Endothelial cell of umbilical vein (primary cell): Measurements from ENCODE around the gene IL22RA1. TPM values are rescaled to one million over a fixed set of nuclear protein-coding genes. Genes with fewer than 3 reads are reported as not detected.

ENCODE experiments used
- BruUV-seq: library from RNA; stranded (reverse); fragments of 400-500 nt; replicated peaks from 2 replicates; lab custom pipeline; 2021; lab: Mats Ljungman, UMichigan
- CTCF ChIA-PET: fragments of 300-600, 350-600 bp; sonication (Branson Sonifier 250); formaldehyde crosslinking; loops from one replicate; lab custom pipeline; 2021; ENCODE audit warnings: antibody characterized with exemption, inconsistent platforms; lab: Charles Lee
- POLR2A ChIA-PET: fragments of 300-600, 350-600 bp; sonication (Branson Sonifier 250); formaldehyde crosslinking; loops from one replicate; lab custom pipeline; 2021; ENCODE audit warnings: antibody characterized with exemption, inconsistent platforms; lab: Charles Lee
- DNase-seq: peaks from one replicate; pipeline ENCODE4 v3.0.0-alpha.2; 2011; ENCODE audit warnings: low read depth, low spot score
- FAIRE-seq: peaks from 2 replicates; lab custom pipeline; 2011; peaks lifted over from hg19 to GRCh38; lab: Jason Lieb, UNC
- H2AFZ ChIP-seq: 2 replicates; pipeline ENCODE4 v1.6.0; 2012; ENCODE audit warnings: low read depth, low read length, control low read depth, inconsistent platforms
- H3K27ac ChIP-seq: 2 replicates; pipeline ENCODE4 v1.5.1; 2011; ENCODE audit warnings: low read depth, mild to moderate bottlenecking, control low read depth, low read length, moderate library complexity; ENCODE audit not compliant: insufficient read depth
- H3K27me3 ChIP-seq, 2 experiments: 2 replicates each; pipeline versions ENCODE4 v1.6.0 to v1.6.1; 2011; ENCODE audit warnings: low read length in 2 of 2, mixed read lengths in 1 of 2; ENCODE audit not compliant: control insufficient read depth in 2 of 2, insufficient read depth in 2 of 2
- H3K36me3 ChIP-seq, 2 experiments: 2 replicates in 1 of 2; 3 replicates in 1 of 2; pipeline ENCODE4 v1.5.1; 2011; ENCODE audit warnings: low read length in 2 of 2, mild to moderate bottlenecking in 1 of 2, moderate library complexity in 1 of 2; ENCODE audit not compliant: control insufficient read depth in 2 of 2, insufficient read depth in 2 of 2; ENCODE audit errors: extremely low read depth in 1 of 2
- H3K4me1 ChIP-seq: 3 replicates; pipeline ENCODE4 v1.5.1; 2011; ENCODE audit warnings: mild to moderate bottlenecking, low read length; ENCODE audit not compliant: control insufficient read depth, insufficient read depth; ENCODE audit errors: extremely low read depth
- H3K4me2 ChIP-seq: 2 replicates; pipeline ENCODE4 v1.6.1; 2011; ENCODE audit warnings: low read length, control low read depth, mixed read lengths; ENCODE audit not compliant: insufficient read depth
- H3K4me3 ChIP-seq, 3 experiments: fragments of 200-600 bp in 1 of 3; sonication (generic), shearing (Covaris generic) in 1 of 3; replicated peaks in 1 of 3; 2 replicates each; pipeline ENCODE4 v1.5.1; 2011 to 2016; ENCODE audit warnings: control low read depth in 3 of 3, low read length in 3 of 3, mild to moderate bottlenecking in 2 of 3, inconsistent platforms in 1 of 3, low read depth in 1 of 3, moderate library complexity in 1 of 3; ENCODE audit not compliant: insufficient read depth in 1 of 3
- H3K79me2 ChIP-seq: 2 replicates; pipeline ENCODE4 v1.6.0; 2012; ENCODE audit warnings: low read length, inconsistent platforms; ENCODE audit not compliant: control insufficient read depth, insufficient read depth
- H3K9ac ChIP-seq: replicated peaks from 2 replicates; pipeline ENCODE3; 2011; ENCODE audit warnings: low read length, control low read depth; ENCODE audit not compliant: insufficient read depth; ENCODE audit errors: extremely low read depth
- H3K9me1 ChIP-seq: replicated peaks from 3 replicates; pipeline ENCODE4 v1.6.0; 2011; ENCODE audit warnings: mild to moderate bottlenecking, low read length; ENCODE audit not compliant: control insufficient read depth, insufficient read depth; ENCODE audit errors: extremely low read depth
- H3K9me3 ChIP-seq: replicated peaks from 2 replicates; pipeline ENCODE4 v1.5.1; 2012; ENCODE audit warnings: low read length, inconsistent platforms; ENCODE audit not compliant: control insufficient read depth, insufficient read depth
- H4K20me1 ChIP-seq: replicated peaks from 2 replicates; pipeline ENCODE3; 2011; ENCODE audit warnings: mild to moderate bottlenecking, low read length; ENCODE audit not compliant: control insufficient read depth, insufficient read depth; ENCODE audit errors: extremely low read depth
- CTCF ChIP-seq, 2 donors: IDR thresholded peaks; 1 replicate in 1 of 2; 2 replicates in 1 of 2; pipeline ENCODE4 v1.5.1; 2011; ENCODE audit warnings: low read length in 2 of 2, mild to moderate bottlenecking in 2 of 2, moderate library complexity in 2 of 2, control low read depth in 1 of 2, inconsistent platforms in 1 of 2, low read depth in 1 of 2; ENCODE audit not compliant: insufficient read depth in 1 of 2; ENCODE audit errors: extremely low read depth in 1 of 2
- EZH2 ChIP-seq: IDR thresholded peaks from 2 replicates; pipeline ENCODE4 v1.6.1; 2012; ENCODE audit warnings: borderline replicate concordance, low read depth, mild to moderate bottlenecking, moderate library complexity, low read length, inconsistent platforms; ENCODE audit not compliant: severe bottlenecking
- FOS ChIP-seq: IDR thresholded peaks from 2 replicates; pipeline ENCODE4 v1.6.1; 2011; ENCODE audit warnings: mild to moderate bottlenecking, low read length, moderate library complexity, borderline replicate concordance; ENCODE audit not compliant: insufficient read depth
- GATA2 ChIP-seq: IDR thresholded peaks from 2 replicates; pipeline ENCODE4 v1.7.0; 2011; ENCODE audit warnings: low read depth, mild to moderate bottlenecking, moderate library complexity, mixed read lengths, low read length; ENCODE audit not compliant: insufficient read length, insufficient read depth
- JUN ChIP-seq: IDR thresholded peaks from 2 replicates; pipeline ENCODE4 v1.6.1; 2011; ENCODE audit warnings: borderline replicate concordance, low read depth; ENCODE audit not compliant: insufficient read length, insufficient read depth
- MAX ChIP-seq: IDR thresholded peaks from 2 replicates; pipeline ENCODE4 v1.6.1; 2011; ENCODE audit not compliant: insufficient read depth, insufficient read length
- MYC ChIP-seq: IDR thresholded peaks from one replicate; pipeline ENCODE4 v1.6.1; 2011; ENCODE audit warnings: mild to moderate bottlenecking, low read depth, low read length
- POLR2A ChIP-seq: IDR thresholded peaks from 2 replicates; pipeline ENCODE4 v1.6.1; 2012; ENCODE audit warnings: low read depth, mild to moderate bottlenecking, control low read depth, low read length
- POLR2AphosphoS5 ChIP-seq: IDR thresholded peaks from 2 replicates; pipeline ENCODE4 v1.6.1; 2012; ENCODE audit warnings: low read depth, mild to moderate bottlenecking, control low read depth, low read length, moderate library complexity; ENCODE audit not compliant: insufficient read depth
- dilution Hi-C: fragments of 300-500 bp; cut with MboI; formaldehyde crosslinking; loops from one replicate; pipeline ENCODE4 v1.15.0; 2019; ENCODE audit warnings: low sequenced_read_pairs; ENCODE audit not compliant: extremely low pct_ligation_motif_present
- intact Hi-C: fragments of 100-400 bp; cut with micrococcal nuclease; formaldehyde crosslinking; loops from one replicate; pipeline ENCODE4 v1.10.0; 2022
- polyA plus RNA-seq, 4 experiments: library from polyadenylated mRNA; depleted of rRNA in 3 of 4; stranded (reverse) in 3 of 4; unstranded in 1 of 4; fragments of >200 nt; gene quantifications; 2 replicates each; pipeline versions ENCODE4 v1.2.1 to v1.2.3, GENCODE V29; 2011 to 2012; ENCODE audit warnings: missing spikeins in 1 of 4
- total RNA-seq: library from RNA; stranded (reverse); gene quantifications from 2 replicates; pipeline ENCODE4 v1.2.3, GENCODE V29; 2021

IL22RA1 gene
- total and polyA plus RNA-seq, 2 donors (not counting 3 experiments of a cell fraction or from before 2014, with no cell fraction given), result not detected

- Histone ChIP-seq H3K27ac (no peak overlapping the region), H3K4me2 (no peak overlapping the region), H3K4me1 (peaks cover 11% of the 10 kb centered on the region), H3K9me3 (no peaks in the 10 kb centered on the region), H3K27me3 (peaks cover 0 to 2% of the 10 kb centered on the region in 2 experiments), H3K36me3 (no peaks in the 10 kb centered on the region), H3K9ac (no peak overlapping the region), H3K79me2 (no peaks in the 10 kb centered on the region), H3K4me3 (no peak overlapping the region), H2AFZ (no peak overlapping the region), H3K9me1 (no peaks in the 10 kb centered on the region), H4K20me1 (no peaks in the 10 kb centered on the region)
- ChIA-PET POLR2A (no interaction called here), CTCF (no interaction called here)
- BruUV-seq, result no TSS peak
- no peak for TF ChIP-seq MAX
- no peak for TF ChIP-seq EZH2
- TF ChIP-seq GATA2, result no peak
- TF ChIP-seq POLR2A, result no peak
- TF ChIP-seq FOS, result no peak
- TF ChIP-seq JUN, result no peak
- TF ChIP-seq CTCF (IDR thresholded peaks at IDR 0.05; ENCODE audit: extremely low read depth in 1 of 2, insufficient read depth in 1 of 2, low read depth in 1 of 2, low read length in 2 of 2), result no peak
- no peak for TF ChIP-seq MYC
- no peak for TF ChIP-seq POLR2AphosphoS5
- DNase-seq (no peak), FAIRE-seq (no peak)
- intact Hi-C loops (loop anchor here (5.0 kb wide), 1 partner anchor 157 kb away; the partner anchor contains the start of gene PNRC2), dilution Hi-C loops (no loop called here)
Observed at GRCh38 chr1:24114753-24115152, 28.2 kb downstream of the IL22RA1 start.
